Loucy (cell line): ENCODE results near the gene CXCL12.

Experiments used
- H2AFZ ChIP-seq: fragments of 200-600 bp; sonication (generic); 2 replicates; pipeline ENCODE4 v1.6.0; 2016; ENCODE audit warnings: antibody characterized with exemption, mild to moderate bottlenecking, low read length, moderate library complexity
- H3F3A ChIP-seq: fragments of 200-600 bp; 2 replicates; pipeline ENCODE4 v1.6.0; 2016; ENCODE audit warnings: antibody characterized with exemption, low read depth, mild to moderate bottlenecking
- H3K27me3 ChIP-seq: fragments of 200-600 bp; sonication (generic); 2 replicates; pipeline ENCODE4 v1.6.1; 2014; ENCODE audit warnings: low read length, mild to moderate bottlenecking; ENCODE audit not compliant: insufficient read depth, poor library complexity, severe bottlenecking
- H3K36me3 ChIP-seq: fragments of 200-600 bp; sonication (generic); 2 replicates; pipeline ENCODE4 v1.6.1; 2016; ENCODE audit warnings: low read length; ENCODE audit not compliant: insufficient read depth
- H3K4me1 ChIP-seq: fragments of 200-600 bp; sonication (generic); 2 replicates; pipeline ENCODE4 v1.5.1; 2014; ENCODE audit warnings: low read length, mild to moderate bottlenecking; ENCODE audit not compliant: insufficient read depth, poor library complexity, severe bottlenecking
- H3K4me2 ChIP-seq: fragments of 200-600 bp; sonication (generic); 2 replicates; pipeline ENCODE4 v1.6.0; 2014; ENCODE audit warnings: antibody characterized with exemption, low read length, low read depth, mild to moderate bottlenecking; ENCODE audit not compliant: poor library complexity, severe bottlenecking
- H3K4me3 ChIP-seq: fragments of 200-600 bp; sonication (generic); 2 replicates; pipeline ENCODE4 v1.5.1; 2014; ENCODE audit warnings: low read length, mild to moderate bottlenecking, mixed read lengths; ENCODE audit not compliant: poor library complexity, severe bottlenecking
- H3K79me2 ChIP-seq: fragments of 200-600 bp; sonication (generic); 2 replicates; pipeline ENCODE4 v1.6.1; 2014; ENCODE audit warnings: low read length; ENCODE audit not compliant: insufficient read depth
- H3K9ac ChIP-seq: fragments of 200-600 bp; sonication (generic); 2 replicates; pipeline ENCODE4 v1.6.0; 2014; ENCODE audit warnings: mild to moderate bottlenecking, low read depth, low read length, moderate library complexity; ENCODE audit not compliant: poor library complexity, severe bottlenecking
- H3K9me2 ChIP-seq: fragments of 200-600 bp; sonication (generic); replicated peaks from 2 replicates; pipeline ENCODE4 v1.6.1; 2016; ENCODE audit warnings: low read depth, low read length, mixed read lengths
- H3K9me3 ChIP-seq: fragments of 200-600 bp; sonication (generic); 2 replicates; pipeline ENCODE4 v1.6.1; 2014; ENCODE audit warnings: mild to moderate bottlenecking, antibody characterized with exemption, low read length, low read depth; ENCODE audit not compliant: insufficient read depth
- H4K20me1 ChIP-seq: fragments of 200-600 bp; sonication (generic); 2 replicates; pipeline ENCODE4 v1.6.0; 2014; ENCODE audit warnings: antibody characterized with exemption, low read length, mild to moderate bottlenecking; ENCODE audit not compliant: insufficient read depth, poor library complexity, severe bottlenecking
- CTCF ChIP-seq: fragments of 200-600 bp; sonication (generic); conservative IDR thresholded peaks from 2 replicates; pipeline ENCODE4 v1.5.1; 2014; ENCODE audit warnings: mild to moderate bottlenecking, antibody characterized with exemption, low read length
- EZH2phosphoT487 ChIP-seq: fragments of 200-600 bp; IDR thresholded peaks from 2 replicates; pipeline ENCODE4 v1.6.1; 2018; ENCODE audit warnings: antibody characterized with exemption, mild to moderate bottlenecking, moderate library complexity, borderline replicate concordance

The CXCL12 gene

GRCh38 chr10:44334091-44334490, 50.8 kb downstream of the CXCL12 start:
- Histone ChIP-seq H3K9me3 (no peaks in the 10 kb centered on the region), H3K4me1 (no peaks in the 10 kb centered on the region), H3K9ac (no peak overlapping the region), H2AFZ (no peak overlapping the region), H3K4me2 (no peak overlapping the region), H3K79me2 (no peaks in the 10 kb centered on the region), H3F3A (no peaks in the 10 kb centered on the region), H4K20me1 (no peaks in the 10 kb centered on the region), H3K36me3 (no peaks in the 10 kb centered on the region), H3K4me3 (no peak overlapping the region), H3K9me2 (no peaks in the 10 kb centered on the region), H3K27me3 (no peaks in the 10 kb centered on the region)
- TF ChIP-seq CTCF (no peak), EZH2phosphoT487 (no peak)

- Histone ChIP-seq H3K36me3 (no peaks in the 10 kb centered on the region), H3K9me2 (no peaks in the 10 kb centered on the region), H3K4me2 (no peak overlapping the region), H3F3A (no peaks in the 10 kb centered on the region), H3K4me1 (no peaks in the 10 kb centered on the region), H3K4me3 (no peak overlapping the region), H3K79me2 (no peaks in the 10 kb centered on the region), H4K20me1 (no peaks in the 10 kb centered on the region), H3K27me3 (no peaks in the 10 kb centered on the region), H2AFZ (no peak overlapping the region), H3K9ac (no peak overlapping the region), H3K9me3 (no peaks in the 10 kb centered on the region)
- TF ChIP-seq EZH2phosphoT487 (no peak), CTCF (no peak)
Measured at GRCh38 chr10:44333511-44333910, 51.4 kb downstream of the CXCL12 start.

- Histone ChIP-seq H4K20me1 (no peaks in the 10 kb centered on the region), H3K9ac (no peak overlapping the region), H3K27me3 (no peaks in the 10 kb centered on the region), H3K9me2 (no peaks in the 10 kb centered on the region), H3K4me3 (no peak overlapping the region), H3K4me2 (no peak overlapping the region), H3K4me1 (no peaks in the 10 kb centered on the region), H2AFZ (no peak overlapping the region), H3F3A (no peaks in the 10 kb centered on the region), H3K79me2 (no peaks in the 10 kb centered on the region), H3K36me3 (no peaks in the 10 kb centered on the region), H3K9me3 (no peaks in the 10 kb centered on the region)
- TF ChIP-seq EZH2phosphoT487 (no peak), CTCF (no peak)
Measured at GRCh38 chr10:44332465-44332864, 52.4 kb downstream of the CXCL12 start.
